ENCODE measurements around the gene ZNF581.

ZNF581 gene

DNA sequence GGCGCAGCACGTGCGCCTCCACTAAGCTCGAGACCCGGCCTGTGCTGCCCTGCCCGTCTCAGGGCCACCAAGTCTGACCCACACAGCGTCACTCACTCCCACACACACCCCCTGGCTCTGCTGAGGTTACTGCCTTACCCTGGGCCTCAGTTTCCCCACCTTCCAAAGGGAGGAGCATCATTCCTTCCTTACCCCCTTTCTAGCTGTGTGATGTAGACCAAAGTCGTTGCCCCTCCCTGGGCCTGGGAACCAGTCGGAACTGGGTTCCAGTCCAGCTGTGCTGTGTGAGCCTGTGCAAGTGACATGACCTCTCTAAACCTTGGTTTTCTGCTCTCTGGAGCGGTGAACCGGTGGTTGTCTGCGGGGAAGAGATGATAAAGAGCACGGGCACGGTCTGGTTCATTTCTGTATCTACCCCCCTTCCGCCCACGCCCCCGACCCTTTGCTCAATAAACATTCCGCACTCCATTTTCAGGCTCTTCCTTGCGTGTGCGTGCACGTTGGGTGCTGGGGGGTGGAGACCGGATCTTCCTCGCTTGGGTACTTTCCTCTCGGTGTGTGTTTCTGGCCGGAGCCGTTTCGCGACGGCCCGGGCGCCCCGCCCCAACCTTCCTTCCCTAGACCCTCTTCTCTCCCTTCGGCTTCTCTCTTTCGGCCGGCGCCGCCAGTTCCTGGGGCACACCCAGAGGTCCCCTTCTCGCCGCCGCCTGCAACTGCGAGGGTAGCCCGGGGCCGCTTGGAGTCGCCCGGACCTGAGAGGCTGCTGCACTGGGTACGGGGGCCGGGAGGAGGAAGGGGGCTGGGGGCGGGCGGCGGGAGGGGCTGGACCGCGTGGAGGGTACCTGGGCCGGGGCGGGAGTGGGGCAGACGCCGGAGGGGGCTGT lies at the start of gene ZNF581:
Gene ZNF581, plus strand, starts transcription at position 647 of the 884 bp plus-strand sequence. CDS start 923 bp downstream, outside the sequence.
- DNase-seq = no peak

GRCh38 chr19:55594996-55595545 lies 48.4 kb upstream of the ZNF581 start:
- no peak for DNase-seq

DNA sequence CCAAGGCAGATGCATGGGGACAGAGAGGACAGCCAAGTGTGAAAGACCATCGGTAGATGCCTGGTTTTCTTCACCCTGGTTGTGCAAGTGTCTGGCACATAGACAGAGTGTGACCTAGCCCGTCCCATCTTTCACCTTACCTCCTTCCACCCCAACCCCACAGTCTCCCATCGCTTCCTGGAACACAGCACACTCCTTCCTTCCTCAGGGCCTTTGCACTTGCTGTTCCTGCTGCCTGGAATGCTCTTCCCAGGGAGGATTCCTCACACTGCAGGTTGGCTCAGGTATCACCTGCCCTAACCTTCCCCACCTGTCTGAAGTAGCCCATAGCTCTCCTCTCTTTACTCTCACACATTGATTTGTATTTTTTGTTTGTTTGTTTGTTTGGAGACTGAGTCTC lies 47.1 kb upstream of the ZNF581 start:
- no peak for DNase-seq

- DNase-seq = no peak
These were observed 45.9 kb upstream of the ZNF581 start for GRCh38 chr19:55597501-55597921.

- no peak for DNase-seq
These were observed 45.4 kb upstream of the ZNF581 start for GRCh38 chr19:55598034-55598433.

- DNase-seq = peak; percentile 94
These were observed 44.6 kb upstream of the ZNF581 start for GRCh38 chr19:55598719-55599467.

DNA sequence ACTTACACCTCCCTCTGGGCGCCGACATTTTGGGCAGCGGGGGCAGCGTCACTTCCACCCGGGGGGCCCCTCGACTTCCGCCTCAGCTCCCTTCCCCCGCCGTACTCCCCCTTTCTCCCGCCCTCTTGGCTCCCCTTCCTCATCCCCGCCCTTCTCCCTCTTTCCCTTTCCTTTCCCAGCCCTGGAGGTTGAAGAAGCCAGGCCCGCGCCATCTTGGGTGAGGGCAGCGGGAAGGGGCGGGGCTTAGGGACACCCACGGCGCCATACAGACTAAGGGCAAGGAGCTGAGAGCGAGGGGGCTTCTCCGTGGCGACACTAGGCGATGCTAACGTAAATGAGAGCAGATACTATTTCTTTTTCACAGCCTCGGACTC lies 44.0 kb upstream of the ZNF581 start, which contains the start of gene FIZ1:
Gene FIZ1, minus strand, starts transcription at position 50 of the 374 bp plus-strand sequence. CDS start 1,652 bp downstream, outside the sequence.
- peak; percentile 96 for DNase-seq

DNA sequence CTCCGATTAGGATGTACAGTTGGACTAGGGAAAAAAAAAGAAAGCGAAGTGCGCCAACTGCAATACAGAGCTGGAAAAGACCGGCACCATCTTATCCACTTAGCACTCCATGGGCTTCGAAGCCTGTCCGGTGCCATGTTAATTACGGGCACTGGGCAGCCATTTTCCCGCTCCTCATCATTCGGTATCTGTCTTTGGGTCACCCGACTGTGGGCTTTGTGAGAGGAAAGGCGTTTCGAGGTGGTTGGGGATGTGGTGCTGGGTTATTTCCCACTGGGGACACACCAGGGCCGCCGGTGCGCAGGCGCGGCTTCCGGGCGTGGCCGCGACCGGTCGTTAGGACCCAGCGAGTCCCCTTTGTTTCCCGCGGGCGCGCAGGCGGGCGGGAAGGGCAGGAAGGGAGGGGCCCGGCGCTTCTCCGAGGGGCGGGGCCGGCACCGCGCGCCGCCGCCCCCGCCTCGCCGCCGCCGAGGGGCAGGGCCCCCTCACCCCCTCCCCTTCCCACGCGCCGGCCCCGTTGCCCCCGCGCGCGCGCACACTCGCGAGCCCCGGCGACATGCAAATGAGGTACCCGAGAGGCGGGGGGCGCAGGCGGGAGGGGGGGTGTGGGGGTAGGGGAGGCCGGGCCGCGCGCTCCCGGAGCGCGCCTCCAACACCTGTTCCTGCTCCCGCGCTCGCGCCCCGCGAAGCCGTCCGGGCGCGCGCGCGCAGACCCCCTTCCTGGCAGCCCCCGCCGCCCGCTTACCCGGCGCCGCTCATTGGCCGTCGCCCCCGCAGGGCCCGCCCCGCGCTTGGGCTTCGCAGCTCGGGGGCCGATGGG lies 43.4 kb upstream of the ZNF581 start, which contains the start of gene ZNF524:
Gene ZNF524, plus strand, starts transcription at position 447 of the 820 bp plus-strand sequence. CDS start 1,825 bp downstream, outside the sequence.
- DNase-seq = peak; percentile 95

DNA sequence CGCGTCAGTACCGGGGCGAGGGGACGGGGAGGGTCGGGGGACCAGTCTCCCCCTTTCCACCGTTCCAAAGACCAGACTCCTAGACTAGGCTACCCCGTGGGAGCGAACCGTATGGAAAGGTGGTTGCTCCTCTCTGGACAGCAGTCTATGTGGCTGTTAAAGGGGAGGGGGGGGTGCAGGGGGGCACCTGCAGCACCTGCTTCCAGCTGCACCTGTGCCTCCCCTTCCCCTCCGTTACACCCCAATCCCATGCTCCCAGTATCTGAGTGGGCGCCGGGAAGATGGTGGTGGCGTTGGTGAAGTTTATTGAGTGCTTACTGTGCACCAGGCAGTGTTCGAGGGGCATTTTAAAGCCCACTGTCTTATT lies 42.8 kb upstream of the ZNF581 start:
- no peak for DNase-seq

GRCh38 chr19:55601084-55601483 lies 42.4 kb upstream of the ZNF581 start:
- DNase-seq = no peak

GRCh38 chr19:55602104-55603001 lies 41.1 kb upstream of the ZNF581 start:
- no peak for DNase-seq

GRCh38 chr19:55603115-55603514 lies 40.3 kb upstream of the ZNF581 start:
- no peak for DNase-seq

DNA sequence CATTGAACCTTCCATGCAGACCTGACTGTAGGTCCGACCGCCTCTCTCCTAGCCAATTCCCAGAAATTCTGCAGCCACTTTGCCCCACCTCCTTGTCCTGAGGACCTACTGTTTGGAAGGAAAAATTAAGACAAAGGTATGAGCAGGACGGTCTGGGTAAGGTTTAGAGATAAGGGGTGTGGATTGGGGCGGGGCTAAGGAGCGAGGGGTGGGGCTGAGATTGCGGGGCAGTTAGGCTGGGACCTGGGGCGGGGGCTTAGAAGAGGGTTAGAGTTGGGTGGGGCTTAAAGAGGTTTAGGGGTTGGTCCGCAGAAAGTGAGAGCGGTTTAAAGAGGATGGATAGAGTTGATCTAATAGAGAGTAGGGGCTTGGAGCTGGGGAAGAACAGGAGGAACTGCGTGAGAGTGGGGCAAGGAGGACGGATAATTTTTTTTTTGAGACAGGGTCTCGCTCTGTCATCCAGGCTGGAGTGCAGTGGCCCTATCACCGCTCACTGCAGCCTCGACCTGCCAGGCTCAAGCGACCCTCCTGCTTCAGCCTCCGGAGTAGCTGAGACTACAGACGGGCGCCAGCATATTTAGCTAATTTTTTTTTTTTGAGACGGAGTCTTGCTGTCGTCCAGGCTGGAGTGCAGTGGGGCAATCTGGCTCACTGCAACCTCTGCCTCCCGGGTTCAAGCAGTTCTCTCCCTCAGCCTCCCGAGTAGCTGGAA lies 39.7 kb upstream of the ZNF581 start:
- DNase-seq = no peak

DNA sequence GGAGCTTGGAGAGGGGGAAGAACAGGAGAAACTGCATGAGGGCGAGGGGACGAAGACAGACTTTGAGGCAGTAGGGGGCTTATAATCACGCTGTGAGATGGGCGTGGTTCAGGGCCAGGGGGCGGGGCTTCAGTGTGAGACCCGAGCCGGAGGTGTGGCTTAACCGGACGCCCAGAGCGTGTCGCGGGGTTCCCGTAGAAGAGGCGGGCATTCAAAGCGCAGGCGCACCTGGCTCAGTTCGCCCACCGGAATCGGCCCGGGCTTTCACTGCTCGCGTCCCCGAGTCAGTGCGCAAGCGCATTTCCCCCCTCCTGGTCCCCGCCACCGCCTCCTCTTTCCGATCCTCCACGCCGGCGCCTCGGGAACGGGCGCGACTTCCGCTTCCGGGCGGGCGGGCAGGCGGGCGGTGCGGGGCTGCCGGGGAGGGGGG lies 38.2 kb upstream of the ZNF581 start:
- peak; percentile 91 for DNase-seq

DNA sequence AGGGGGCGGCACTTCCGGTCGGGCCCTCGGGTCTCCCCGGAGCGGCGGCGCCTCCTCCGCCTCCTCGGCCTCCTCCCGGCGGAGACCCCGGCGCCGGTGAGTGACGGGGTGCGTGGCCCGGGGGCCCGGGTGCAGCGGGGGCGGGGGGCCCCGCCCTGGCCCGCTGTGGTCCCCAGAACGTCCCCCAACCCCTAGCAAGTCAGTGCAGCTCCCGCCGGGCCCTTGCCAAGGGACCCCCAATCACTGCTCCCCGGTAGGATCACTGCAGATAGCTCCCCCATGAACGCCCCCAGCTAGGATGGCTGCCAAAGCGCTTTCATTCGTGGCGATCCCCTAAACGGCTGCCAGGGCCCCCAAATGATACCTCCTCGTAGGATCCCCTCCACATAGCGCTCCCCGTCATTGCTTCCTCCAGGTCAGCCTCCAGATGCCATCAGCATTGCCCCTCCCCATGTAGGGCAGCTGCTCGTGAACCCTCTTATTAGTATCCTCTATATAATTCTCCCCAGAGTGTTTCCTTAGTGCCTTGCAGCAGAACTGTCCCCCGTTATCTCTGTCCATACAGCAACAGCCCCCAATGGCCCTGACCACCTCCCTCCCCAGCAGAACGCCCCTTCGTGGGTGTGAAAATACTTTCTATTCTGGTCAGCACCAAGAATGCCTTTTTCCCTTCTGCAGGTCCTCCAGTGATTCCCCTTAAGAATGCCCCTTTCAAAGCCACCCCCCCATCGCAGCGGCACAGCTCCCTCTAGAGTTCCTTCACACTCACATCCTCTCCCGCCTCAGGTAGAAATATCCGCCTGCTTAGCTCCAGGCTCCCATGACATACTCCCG lies 37.6 kb upstream of the ZNF581 start, which contains the start of gene ZNF865:
Gene ZNF865, plus strand, starts transcription at position 11 of the 834 bp plus-strand sequence. CDS start 7,972 bp downstream, outside the sequence.
- peak; percentile 18 for DNase-seq

DNA sequence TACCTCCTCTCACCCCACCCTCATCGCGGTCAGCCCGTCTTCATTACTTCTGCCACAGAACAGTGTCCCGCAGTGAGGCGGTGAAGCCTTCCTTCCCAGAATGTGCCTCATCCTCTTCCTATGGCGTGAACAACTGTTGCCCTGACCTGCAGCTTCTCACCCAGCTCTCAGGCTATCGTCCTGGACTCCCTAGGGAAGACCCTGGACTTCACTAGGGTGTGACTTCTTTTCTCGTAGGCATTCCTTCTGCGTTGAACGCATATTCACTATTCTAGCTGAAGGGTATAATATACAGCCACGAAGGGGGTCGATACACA lies 37.0 kb upstream of the ZNF581 start:
- DNase-seq = no peak

GRCh38 chr19:55606817-55607216 lies 36.6 kb upstream of the ZNF581 start:
- DNase-seq = no peak

- DNase-seq = no peak
These were observed 34.1 kb upstream of the ZNF581 start for GRCh38 chr19:55609326-55609725.

DNA sequence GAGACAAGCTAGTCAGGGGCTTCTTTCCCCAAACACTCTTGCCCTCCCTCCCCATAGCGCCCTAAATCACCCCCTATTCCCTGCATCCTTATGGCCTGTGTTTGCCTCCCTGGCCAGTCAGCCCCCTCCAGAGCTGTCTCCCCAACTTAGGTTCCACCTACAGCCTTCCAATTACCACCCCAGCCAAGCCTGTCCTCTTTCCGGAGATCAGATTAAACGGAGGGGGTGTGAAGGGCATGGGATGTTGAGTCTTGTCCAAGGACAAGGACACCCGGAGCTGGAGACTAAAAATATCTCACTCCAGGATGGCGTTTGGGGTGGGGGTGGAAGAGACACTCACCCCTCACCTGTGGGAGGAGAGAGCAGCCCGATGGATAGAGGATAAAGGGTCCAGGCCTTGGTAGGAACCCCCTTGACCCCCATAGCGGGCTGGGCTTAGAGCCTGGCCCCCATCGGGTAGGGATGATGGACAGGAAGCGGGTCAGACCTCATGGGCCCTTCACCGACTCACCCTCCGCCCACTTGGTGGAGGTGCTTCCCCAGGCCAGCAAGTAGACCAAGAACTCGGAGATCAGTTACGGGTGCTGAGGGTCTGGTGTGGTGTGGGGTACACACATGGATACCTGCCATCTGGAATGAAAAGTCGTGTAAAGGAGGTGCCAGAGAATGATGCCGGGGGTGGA lies 32.0 kb upstream of the ZNF581 start:
- DNase-seq = no peak
